Ishikawa (cell line): ENCODE data around the gene ATP5PB.

Experiments used
- CEBPB ChIP-seq: IDR thresholded peaks from 2 replicates; pipeline ENCODE4 v1.6.1; 2012
- CREB1 ChIP-seq: IDR thresholded peaks from 2 replicates; pipeline ENCODE4 v1.6.1; 2012; ENCODE audit warnings: low read depth
- EGR1 ChIP-seq: IDR thresholded peaks from 2 replicates; pipeline ENCODE4 v1.6.1; 2012
- EP300 ChIP-seq: IDR thresholded peaks from 2 replicates; pipeline ENCODE4 v1.6.1; 2012; ENCODE audit warnings: borderline replicate concordance
- FOXM1 ChIP-seq: IDR thresholded peaks from 2 replicates; pipeline ENCODE4 v1.6.1; 2012; ENCODE audit warnings: low read depth, borderline replicate concordance
- NFIC ChIP-seq: IDR thresholded peaks from 2 replicates; pipeline ENCODE4 v1.6.1; 2012
- RAD21 ChIP-seq: IDR thresholded peaks from 2 replicates; pipeline ENCODE4 v1.6.1; 2012; ENCODE audit warnings: low read depth
- REST ChIP-seq: IDR thresholded peaks from 2 replicates; pipeline ENCODE4 v1.6.1; 2012; ENCODE audit warnings: low read depth, mild to moderate bottlenecking
- TAF1 ChIP-seq: IDR thresholded peaks from 2 replicates; pipeline ENCODE4 v1.6.1; 2012; ENCODE audit warnings: low read depth, mild to moderate bottlenecking
- TCF12 ChIP-seq: IDR thresholded peaks from 2 replicates; pipeline ENCODE4 v1.6.1; 2012; ENCODE audit warnings: low read depth
- TEAD4 ChIP-seq: IDR thresholded peaks from 2 replicates; pipeline ENCODE4 v1.6.1; 2012
- USF1 ChIP-seq: IDR thresholded peaks from 2 replicates; pipeline ENCODE4 v1.6.1; 2012
- YY1 ChIP-seq: IDR thresholded peaks from 2 replicates; pipeline ENCODE4 v1.6.1; 2012; ENCODE audit warnings: low read depth
- ZBTB7A ChIP-seq: IDR thresholded peaks from 2 replicates; pipeline ENCODE4 v1.6.1; 2012; ENCODE audit warnings: low read depth
- TF ChIP-seq, protein P1 (sequence below): IDR thresholded peaks from 2 replicates; pipeline ENCODE4 v1.6.1; 2012

Gene ATP5PB

GRCh38 chr1:111480674-111481073 is 31.4 kb downstream of the ATP5PB start:
- TF ChIP-seq ZBTB7A, result no peak
- no peak for TF ChIP-seq EP300
- TF ChIP-seq CREB1, result no peak
- TF ChIP-seq EGR1, result no peak
- TF ChIP-seq YY1, result no peak
- no peak for TF ChIP-seq USF1
- no peak for TF ChIP-seq TCF12
- no peak for TF ChIP-seq CEBPB
- no peak for TF ChIP-seq RAD21
- TF ChIP-seq TAF1, result no peak
- TF ChIP-seq NFIC, result no peak
- no peak for TF ChIP-seq TEAD4
- TF ChIP-seq, protein P1, sequence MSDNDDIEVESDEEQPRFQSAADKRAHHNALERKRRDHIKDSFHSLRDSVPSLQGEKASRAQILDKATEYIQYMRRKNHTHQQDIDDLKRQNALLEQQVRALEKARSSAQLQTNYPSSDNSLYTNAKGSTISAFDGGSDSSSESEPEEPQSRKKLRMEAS, result no peak
- TF ChIP-seq REST, result no peak
- no peak for TF ChIP-seq FOXM1

DNA sequence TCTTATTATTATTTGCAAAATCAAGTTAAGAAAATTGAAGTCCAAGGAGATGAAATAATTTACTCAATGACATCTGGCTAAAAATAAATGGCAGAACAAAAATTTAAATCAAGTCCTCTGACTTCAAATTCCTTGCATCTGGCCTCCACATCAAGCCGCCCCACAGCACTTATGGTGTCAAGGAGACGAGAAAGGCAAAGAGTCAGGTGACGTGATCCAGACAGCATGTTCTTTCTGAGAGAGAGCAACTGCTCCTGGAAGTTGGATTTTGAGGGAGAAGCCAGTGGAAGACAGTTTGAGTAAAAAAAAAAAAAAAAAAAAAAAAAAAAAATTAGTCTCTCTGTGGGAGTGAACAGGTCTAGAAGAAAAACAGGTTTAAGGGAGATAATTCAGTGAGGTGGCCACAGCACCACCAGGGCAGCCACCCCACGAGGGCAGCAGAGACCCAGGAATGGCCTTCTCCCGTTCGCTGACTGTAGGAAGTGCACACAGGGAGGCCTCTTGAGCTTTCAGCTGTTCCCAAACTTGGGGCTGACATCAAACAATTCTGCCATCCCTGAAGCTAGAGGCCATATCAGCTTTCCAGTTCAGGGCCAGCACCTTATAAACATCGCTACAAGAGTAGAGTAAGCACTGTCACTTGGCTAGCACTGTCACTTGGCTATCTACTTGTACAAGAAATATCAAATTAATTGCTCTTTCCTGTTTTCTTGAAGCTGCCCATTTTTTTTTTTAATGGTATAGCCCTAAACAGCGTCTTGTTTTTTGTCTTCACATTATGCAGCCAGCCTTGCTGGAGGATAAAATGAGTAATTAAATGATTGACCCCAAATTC is 32.3 kb downstream of the ATP5PB start:
- TF ChIP-seq RAD21 (peak; percentile 81), YY1 (no peak)

DNA sequence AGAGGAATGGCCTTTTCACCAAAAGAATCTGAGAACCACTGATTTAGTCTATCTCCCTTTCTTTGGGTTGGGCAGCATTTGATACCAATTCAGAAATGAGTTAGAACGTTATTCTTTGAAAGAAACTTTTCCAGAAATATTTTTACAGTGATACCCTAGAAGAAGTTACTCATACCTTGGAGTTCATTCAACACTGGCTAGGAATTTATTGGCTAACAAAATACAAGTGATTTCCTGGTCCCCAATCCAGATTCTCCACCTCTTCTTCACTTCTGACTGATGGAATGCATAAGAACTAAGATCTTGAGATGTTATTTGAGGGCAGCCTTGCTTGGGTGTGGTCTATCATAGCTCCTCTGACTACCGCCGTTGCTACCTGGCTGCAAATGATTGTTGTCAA is 33.9 kb downstream of the ATP5PB start:
- no peak for TF ChIP-seq EGR1
- no peak for TF ChIP-seq TAF1
- no peak for TF ChIP-seq TEAD4
- TF ChIP-seq REST, result no peak
- TF ChIP-seq RAD21, result no peak
- no peak for TF ChIP-seq EP300
- no peak for TF ChIP-seq FOXM1
- TF ChIP-seq ZBTB7A, result no peak
- no peak for TF ChIP-seq CEBPB
- no peak for TF ChIP-seq TCF12
- TF ChIP-seq, protein P1, result no peak
- TF ChIP-seq USF1, result no peak
- TF ChIP-seq YY1, result no peak
- no peak for TF ChIP-seq CREB1
- TF ChIP-seq NFIC, result no peak

DNA sequence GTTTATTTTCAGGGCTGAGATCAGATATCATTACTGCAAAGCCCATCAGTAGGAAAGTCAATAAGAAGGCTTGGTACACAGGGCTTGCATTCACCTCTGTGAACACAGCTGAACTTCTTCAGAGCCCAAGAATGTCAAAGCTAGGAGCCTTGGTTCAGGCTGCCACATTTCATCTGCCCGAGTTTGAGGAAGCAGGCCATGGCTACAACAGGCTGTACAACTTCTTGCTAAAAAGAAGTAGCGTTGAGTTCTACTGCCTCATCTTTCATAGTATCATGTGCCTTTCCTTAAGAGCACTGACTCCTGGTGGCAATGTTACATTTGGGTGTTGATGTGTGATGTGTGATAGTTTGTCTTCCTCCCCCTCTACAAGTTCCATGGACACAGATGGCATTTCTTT is 34.6 kb downstream of the ATP5PB start:
- no peak for TF ChIP-seq USF1
- TF ChIP-seq NFIC, result no peak
- no peak for TF ChIP-seq REST
- TF ChIP-seq RAD21, result no peak
- no peak for TF ChIP-seq TCF12
- no peak for TF ChIP-seq TAF1
- no peak for TF ChIP-seq CREB1
- TF ChIP-seq CEBPB, result no peak
- TF ChIP-seq, protein P1, result no peak
- TF ChIP-seq ZBTB7A, result no peak
